Right lung (tissue), 5 donors: ENCODE measurements around the gene EXOC4. TPM values are rescaled to one million over a fixed set of nuclear protein-coding genes. Genes with fewer than 3 reads are reported as not detected.

ENCODE experiments used
- DNase-seq, 2 donors: peaks; one replicate each; pipeline ENCODE4 v3.0.0-alpha.2; 2013
- polyA plus RNA-seq, 5 donors: library from polyadenylated mRNA; unstranded; fragments of 120-200 nt; gene quantifications; one replicate each; pipeline versions ENCODE4 v1.2.1 to v1.2.3, GENCODE V29; 2013; ENCODE audit warnings: inconsistent platforms in 1 of 5, low replicate concordance in 1 of 5; ENCODE audit not compliant: insufficient read length in 5 of 5, insufficient read depth in 1 of 5

EXOC4 gene
- polyA plus RNA-seq, 5 donors: 44.0 to 67.8 (median 61.9) TPM

DNA sequence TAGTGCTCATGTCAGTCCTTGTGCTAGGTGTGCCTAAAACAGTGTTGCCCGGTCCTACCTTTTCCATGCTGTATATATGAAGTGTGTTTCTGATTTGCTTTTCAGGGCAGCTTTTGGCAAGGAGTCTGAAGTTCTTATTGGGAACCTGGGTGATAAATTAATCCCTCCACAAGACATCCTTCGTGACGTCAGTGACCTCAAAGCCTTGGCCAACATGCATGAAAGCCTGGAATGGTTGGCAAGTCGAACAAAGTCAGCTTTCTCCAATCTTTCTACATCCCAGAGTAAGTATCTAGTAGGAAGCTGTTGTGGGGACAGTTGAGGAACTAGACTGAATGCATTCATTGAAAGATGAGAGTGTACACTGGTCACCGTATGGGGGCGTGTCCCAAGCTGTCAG is 684.9 kb downstream of the EXOC4 start:
- no peak for DNase-seq

DNA sequence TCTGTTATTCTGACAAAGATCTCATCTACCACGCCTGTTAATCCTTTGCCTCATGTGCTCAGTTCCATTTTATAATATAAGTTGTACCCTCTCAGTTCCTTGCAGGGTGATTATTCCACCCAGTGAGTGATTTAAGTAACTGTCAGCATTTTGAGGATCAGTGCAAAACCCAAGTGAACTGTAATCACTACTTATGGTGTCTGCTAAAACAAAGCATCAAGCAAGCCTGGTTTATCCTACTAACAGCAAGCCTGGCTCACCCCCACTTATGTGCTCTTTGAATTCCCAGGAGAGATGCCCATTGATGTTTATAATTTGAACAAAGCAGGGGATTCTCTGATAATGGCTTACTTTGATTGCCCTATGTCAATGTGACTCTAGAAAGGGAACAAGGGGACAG is 687.5 kb downstream of the EXOC4 start:
- DNase-seq: no peak

DNA sequence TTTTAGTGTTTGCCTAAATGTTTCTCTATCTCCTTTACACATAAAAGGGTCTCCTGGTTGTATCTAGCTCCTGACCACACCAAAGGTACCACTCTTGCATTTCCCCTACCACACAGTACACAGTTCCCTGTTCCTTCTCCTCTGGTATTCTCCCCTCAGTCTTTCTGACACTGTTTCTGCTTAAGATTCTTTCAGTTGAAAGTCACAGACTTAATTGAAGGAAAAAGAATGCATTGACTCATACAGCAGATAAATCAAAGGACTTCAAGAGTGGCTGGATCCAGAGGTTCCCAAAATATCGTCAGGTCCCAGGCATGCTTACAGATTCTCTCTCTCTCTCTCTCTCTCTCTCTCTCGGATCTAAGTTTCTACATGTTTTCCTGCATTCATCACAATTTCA is 688.6 kb downstream of the EXOC4 start:
- DNase-seq: no peak

DNA sequence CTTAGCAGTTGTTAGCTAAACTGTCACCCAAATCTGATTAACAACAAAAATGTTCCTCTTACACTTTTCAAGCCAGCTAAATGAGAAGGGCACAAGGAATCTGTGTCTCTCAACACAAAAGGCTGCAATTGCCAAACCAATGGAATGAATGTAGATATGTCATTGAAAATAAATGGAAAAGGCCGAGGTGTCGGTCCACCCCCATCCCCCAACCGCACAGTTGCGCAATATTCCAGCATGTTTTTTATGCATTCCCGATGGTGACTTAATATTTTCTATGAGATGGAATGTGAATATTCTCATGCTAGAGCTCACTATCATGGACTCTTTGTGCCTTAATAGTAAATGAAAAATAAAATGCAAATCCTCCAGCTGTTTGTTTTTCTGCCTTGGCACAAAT is 692.6 kb downstream of the EXOC4 start:
- DNase-seq: no peak

DNA sequence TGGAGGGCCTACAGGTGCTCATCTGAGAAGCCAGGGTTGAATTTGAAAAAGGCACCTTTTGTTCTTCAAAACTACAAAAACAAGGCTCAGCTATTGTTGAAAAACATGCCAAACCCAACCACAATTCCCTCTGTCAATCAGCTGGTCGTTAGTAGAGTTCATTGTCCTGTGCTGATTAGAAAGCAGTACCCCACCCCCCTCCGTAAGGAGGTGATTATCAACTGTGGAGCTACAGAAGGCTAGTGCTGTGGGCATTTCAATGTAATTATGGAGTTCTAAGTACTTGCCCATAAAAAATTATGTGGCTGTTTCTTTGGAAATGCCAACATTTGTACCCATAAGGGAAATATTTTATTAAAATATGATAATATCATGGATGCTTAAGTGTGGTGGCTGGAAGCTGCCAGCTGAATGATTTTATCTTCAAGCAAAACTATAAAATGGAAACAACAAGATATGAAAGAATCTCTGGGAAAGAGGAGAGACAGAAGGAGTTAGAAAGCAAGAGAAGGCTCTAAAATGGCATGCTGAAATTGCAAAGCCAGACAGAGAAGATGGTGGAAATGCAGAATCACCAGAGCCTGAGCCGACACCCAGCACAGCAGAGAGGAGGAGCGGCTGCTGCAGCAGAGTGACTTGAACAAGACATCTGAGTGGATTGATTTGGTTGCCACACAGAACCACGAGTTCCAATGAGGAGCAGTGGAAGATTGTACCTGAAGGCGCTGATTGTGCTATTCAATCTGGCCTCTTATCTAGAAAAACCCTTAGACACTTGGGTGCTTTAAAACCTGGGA is 694.8 kb downstream of the EXOC4 start:
- no peak for DNase-seq

DNA sequence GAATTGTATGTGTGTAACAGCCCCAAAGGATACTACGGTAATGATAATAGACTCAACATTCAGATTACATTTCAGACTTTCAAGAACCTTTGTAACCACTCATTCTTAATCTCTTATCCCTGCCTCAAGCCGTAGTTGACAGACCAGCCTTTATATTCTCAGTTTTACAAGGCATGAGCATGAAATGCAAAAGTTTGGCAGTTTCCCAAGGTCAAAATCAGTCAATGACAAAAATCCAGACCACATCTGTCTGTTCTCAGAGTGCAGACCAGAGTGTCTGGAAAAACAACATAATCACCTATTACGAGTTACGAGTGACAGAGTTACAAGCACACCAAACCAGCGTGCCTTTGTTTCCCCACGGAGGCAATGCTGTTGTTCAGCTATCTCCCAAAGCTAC is 695.7 kb downstream of the EXOC4 start:
- DNase-seq: no peak

DNA sequence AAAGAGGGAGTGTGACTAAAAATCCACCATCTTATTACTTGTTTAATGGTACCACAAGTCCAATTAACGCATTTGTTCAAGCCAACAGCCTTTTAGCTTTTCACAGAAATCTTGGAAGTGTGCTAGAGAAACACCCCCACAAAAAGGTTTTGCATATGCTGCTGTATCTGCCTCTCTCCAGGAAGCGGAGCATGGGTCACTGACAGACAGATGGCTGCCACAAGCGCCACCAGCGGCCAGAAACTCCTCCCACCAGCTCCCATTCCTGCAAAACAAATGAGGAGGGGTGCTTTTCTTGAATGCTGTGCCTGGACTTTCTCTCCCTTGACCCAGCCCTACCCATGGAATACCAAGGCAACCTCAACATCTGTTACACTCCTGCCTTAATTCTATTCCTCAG is 698.0 kb downstream of the EXOC4 start:
- no peak for DNase-seq

DNA sequence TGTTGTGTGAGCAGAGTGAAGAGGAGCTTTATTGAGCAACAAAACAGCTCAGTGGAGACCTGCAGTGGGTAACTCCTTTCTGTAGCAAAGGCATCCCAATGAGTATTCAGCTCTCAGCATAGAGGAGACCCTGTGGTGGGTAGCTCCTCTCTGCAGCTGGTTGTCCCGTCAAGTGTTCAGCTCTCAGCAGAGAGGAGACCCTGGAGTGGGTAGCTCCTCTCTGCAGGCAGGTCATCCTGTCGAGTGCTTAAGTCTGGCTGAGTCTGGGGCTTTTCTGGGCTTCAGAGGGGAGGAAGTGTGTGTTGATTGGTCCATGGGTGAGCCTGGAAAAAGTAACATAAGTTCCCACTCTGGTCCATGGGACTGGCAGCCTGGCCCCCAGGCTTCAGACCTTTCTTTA is 702.3 kb downstream of the EXOC4 start:
- no peak for DNase-seq

DNA sequence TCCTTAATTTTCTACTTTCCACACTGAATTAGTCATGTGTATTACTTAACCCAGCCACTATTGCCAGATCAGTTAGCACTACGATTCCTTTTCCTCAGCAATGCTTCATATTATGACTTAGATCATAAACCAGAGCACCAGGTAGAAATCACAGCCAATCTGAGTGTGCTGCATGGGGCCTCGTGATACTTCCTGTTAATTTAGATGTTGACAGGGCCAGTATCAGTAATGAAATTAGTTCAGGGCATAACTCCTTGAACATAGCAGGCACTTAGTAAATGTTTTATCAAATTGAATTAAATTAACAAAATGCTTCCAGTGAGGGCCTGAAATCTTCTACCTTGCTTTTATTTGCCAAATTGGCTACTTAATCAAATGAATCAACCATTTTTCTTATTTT is 705.0 kb downstream of the EXOC4 start:
- DNase-seq: no peak

DNA sequence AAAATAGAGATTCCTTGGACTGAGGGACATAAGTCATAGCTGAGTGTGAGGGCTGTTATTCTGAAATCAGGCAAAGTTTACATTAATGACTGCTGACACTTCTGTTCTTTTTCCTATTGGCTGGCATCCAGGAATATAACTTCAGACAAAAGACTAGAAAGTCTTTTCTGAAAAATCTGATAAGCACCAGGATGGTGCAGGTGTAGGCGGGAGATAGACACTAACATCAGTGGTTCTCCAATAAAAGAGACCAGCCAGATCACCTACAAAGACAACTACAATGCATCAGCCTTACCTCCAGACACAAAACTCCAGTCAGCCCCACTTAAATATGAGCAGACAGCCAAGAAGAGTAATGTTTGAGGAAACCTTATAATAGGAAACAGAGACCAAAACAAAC is 705.9 kb downstream of the EXOC4 start:
- DNase-seq: no peak

DNA sequence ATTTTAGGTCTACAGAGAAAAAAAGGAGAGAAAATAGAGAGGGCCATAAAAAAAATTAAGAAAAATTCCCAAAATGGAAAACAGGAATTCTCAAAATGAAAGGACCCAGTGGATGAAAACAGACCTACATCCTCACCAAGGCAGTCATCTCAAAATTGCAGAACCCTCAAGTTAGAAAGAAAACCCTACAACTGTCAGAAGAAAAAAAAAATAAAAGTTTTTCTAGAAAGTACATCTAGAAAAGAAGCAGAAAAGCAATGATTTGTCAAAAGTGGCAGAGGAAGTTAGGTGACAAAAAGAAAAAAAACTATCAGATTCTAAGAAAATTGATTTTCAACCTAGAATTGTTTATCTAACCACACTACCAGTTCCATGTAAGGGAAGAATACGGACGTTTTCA is 706.6 kb downstream of the EXOC4 start:
- no peak for DNase-seq

DNA sequence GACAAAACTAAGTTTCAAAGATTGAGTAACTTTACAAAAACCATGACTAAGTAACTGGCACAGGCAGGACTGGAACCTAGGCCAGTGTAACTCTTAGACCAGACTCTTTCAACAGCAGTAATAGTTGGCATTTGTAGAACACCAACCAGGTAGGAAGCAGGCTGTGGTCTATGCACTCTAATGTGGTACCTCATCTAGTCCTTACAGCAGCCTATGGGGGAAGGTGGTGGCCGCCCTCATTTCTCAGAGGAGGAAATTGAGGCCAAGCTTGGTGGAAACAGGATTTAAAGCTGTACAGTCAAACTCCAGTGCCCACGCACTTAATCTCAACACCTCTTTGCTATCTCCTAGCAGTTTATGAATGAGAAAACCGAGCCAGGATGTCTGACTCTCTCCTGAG is 708.8 kb downstream of the EXOC4 start:
- no peak for DNase-seq

DNA sequence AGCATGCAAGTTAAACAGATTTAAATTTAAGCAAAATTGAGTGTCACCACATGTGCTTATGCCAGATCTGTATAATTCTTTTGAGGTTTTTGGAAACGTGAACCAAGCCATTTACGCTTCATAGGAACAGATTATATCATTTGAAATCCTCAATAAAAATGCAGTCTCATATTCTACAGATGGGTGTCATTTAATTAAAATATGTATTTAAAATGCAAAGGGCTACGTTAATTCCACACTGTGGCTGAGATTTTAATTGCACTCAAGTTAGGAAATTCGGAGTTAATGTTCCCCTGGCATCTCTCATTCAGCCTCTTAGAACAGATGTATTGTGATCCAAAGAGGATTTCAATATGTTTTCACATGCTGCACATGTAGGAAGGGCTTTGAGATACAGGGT is 709.8 kb downstream of the EXOC4 start:
- DNase-seq: no peak

DNA sequence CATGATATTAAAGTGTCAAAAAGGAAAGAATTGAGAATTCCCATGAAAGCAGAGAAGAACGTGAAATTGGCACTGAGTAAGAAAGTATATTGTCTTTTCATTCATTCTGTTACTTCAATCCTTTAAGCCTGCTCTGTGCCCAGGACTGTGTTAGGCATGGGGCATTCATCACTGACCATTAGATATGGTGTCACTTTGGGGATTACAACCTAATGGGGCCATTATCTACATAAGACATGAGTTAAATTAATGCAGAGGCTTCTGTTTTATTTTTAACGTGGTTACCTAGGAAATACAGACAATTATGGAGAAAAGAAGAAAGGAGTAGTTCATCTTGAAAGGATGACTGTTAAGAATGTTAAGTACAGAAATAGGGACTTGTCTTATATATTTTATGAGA is 710.8 kb downstream of the EXOC4 start:
- DNase-seq: no peak

DNA sequence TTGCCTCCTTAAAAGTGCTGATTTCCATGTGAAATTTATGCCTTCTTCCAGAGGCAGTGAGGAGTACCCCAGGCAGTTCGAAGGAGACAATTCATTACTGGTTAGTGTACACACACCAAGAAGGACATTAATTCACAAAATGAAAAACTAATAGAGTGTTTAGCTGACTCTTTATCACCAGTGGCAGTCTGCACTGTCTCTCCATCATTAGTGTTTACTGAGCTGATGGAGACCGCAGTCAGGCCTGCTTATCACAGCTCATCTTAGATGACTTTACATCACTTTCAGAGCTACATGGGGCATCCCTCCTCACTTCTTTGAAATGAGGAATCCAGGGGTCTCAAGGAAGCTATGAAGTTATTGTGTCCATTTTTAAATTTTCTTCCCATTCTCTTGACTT is 718.7 kb downstream of the EXOC4 start:
- no peak for DNase-seq

DNA sequence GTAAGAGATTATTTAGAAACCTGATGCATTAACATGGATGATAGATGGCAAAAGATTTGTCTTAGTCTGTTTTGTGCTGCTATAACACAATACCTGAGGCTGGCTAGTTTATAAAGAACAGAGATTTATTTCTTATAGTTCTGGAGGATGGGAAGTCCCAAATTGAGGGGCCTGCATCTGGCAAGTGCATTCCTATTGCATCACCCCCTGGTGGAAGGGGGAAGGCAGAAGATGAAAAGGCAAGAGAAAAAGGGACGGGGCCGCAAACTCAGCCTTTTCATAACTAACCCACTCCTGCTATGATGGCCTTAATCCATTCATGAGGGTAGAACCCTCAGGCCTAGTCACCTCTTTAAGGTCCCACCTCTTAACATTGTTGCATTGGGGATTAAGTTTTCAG is 720.8 kb downstream of the EXOC4 start:
- no peak for DNase-seq

DNA sequence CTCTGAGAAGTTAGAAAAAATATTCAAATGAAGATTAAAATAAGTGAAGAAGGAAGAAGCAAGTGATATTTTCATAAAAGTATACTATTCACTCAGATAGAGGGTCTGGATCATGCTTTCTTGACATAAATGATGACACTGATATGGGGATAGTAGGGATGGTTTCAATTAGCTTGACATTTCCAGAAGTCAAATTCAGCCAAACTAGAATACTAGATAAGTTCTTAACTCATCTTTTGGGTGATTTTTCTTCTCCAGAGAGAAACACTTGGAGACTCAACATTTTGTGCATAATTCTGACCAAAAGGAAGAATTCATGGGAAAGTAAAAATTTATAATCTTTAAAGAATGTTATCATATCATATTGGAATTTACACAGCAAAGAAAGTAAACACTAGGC is 722.3 kb downstream of the EXOC4 start:
- no peak for DNase-seq

DNA sequence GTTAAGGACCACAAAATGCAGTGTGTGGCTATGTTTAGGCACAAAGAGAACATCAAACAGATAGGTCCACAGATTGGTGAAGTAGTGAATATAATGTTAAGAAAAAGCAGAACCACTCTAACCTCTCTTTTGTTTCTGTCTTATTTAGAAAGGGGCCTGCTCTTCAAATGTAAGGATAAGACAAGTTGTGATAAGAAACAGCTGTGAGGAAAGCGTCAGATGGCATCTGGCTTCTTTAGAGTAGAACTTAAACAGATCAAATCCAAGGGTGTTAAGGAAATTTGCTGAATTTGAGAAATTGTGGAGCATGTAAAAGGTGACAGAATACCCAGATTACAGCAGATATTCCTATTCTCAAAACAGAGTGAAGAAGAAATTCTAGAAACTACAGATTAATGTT is 723.3 kb downstream of the EXOC4 start:
- DNase-seq: no peak

DNA sequence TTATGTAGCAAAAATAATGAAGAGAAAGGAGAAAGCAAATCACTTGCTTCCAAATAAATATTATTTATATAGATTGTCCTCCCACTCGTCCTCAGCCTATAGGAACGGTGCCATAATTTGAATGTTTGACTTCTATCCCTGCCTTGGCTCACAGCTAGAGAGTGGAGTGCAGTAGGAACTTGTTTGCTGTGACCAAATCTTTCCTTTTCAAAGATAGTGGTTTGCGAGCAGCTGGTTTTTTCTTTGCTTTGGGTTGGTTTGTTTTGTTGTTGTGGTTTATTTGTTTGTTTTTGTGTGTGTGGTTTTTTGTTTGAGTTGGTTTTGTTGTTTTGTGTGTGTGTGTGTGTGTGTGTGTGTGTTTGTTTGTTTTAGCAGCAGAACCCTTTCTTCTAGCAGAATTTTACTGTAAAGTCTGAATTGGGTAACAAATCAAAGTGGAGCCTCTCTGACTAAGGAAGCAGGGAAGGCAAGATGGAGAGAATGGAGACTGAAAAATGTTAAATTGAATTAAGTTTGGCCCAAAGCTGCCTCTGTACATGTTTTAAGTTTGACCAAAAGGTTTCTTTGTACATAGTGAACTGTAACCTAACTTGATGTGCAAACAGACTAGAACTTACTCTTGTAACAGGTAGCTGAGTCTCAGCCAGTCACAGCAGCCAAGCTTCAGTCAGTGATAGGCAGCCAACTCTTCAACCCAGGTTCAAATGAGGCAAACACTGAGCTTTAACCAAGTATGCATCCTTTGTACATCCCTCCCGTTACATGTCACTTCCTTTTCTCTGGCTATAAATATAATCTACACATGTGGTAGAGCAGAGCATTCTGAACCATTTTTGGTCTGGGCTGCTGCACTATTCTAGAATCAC is 724.8 kb downstream of the EXOC4 start:
- no peak for DNase-seq

DNA sequence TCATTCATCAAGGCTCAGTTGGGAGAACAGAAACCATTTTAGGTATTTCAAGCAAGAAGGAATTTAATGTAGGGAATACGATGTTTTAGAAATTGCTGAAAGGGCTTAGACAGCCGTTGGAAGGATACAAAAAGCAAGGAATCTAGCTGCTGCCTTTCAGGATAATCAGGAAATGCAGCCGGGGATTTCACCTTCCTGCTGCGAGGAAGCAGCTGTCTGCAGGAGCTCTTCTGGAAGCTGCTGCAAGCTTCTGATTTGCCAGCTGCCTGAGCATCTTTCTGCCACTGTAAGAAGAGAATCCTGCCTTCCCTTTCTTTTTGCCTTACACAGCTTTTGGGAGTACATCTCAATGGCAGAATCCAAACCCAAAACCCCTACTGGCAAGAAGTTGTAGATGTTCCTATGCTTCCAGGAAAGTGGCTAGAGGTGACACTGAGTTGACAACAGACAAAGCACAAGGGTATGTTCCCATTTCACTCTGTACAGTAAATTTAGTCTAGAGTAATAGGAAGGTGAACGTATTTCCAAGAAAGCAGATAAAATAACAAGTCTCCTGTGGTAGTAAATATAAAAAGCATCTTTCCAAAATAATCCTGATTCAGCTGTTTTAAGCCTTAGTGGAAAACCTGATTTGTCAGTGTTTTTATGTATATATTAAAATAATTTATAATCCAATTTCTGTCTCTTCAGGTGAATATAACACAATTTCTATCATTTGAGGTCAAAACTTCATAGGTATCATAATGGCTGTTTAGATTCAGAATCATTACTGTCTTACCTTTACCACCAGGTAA is 725.8 kb downstream of the EXOC4 start:
- no peak for DNase-seq

DNA sequence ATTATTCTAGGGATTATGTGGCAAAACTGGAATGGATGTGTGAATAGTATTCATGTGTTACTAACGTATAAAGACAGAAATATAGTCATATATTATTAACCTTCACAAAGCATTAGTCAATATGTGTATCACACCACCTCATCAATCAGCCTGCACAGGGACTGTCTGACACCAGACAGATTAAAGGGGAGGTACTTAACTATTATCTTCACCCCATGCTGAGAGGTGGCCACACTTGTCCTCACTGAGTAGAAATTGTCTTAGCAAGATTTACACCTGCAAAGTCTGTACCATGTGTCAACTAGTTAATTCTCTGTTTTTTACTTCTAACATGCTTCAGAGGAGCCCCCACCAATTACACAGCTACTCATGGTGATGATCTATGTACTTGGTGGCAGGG is 727.9 kb downstream of the EXOC4 start:
- DNase-seq: no peak

DNA sequence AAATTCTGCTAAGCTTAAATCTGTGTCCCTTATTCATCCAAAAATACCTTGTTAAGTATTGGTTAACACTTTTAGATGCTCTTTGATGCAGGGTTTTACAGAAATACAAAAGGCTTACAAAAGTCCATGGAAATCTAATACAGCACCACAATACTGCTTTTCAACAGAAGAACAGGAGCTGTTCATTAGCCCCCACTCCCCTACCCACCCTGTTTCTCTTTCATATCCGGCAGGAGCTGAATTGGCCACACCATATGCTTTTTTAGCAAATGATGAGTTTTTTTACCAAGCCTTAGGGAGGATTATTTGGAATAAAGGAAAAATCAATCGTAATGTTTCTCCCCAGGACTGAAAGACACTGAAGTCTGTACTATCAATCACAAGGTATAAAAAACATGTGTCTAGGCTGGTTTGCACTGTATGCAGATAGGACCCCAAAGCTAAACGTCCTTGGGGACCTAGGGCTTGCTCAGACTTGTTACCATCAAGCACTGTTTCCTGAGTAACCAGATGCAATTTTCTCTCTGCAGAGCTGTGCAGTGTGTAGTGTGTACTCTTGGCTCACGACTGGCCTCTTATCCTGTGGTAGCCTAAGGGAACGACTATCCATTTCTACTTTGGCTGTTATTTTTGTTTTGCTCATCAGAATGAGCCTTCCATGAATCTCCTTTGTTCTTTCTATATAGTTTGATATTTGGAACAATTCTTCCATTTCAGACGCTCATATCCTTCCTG is 731.0 kb downstream of the EXOC4 start:
- DNase-seq: no peak
